NCI-H2171 (cell line): Measurements from ENCODE around the gene CYB561D1.

Source experiments
- DNase-seq: peaks from one replicate; lab custom pipeline; 2025; lab: John Stamatoyannopoulos, UW

CYB561D1 gene

DNA sequence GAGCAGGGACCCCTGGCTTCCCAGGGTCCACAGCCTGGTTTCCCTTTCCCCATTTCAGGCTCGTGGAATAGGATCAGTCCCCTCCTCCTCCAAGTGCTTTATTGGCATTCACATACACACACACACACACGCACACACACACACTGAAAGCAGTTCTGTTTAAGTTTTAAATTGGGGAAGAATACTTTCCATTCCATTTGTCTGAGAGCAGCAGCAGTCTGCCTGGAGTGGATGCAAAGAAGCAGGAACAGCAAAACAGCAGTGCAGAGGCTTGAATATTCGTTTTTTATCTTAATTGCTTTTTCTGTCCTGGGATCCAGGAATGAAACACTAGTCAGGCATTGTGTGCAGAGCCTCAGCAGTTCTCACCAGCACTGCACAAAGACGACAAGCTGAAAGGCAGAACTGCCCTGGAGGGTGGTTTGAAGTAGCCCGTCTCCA, 7.1 kb downstream of the CYB561D1 start:
- no peak for DNase-seq

- DNase-seq: no peak
Observed at GRCh38 chr1:109501644-109502363, 7.9 kb downstream of the CYB561D1 start.

GRCh38 chr1:109502364-109502851, 8.5 kb downstream of the CYB561D1 start:
- no peak for DNase-seq

DNA sequence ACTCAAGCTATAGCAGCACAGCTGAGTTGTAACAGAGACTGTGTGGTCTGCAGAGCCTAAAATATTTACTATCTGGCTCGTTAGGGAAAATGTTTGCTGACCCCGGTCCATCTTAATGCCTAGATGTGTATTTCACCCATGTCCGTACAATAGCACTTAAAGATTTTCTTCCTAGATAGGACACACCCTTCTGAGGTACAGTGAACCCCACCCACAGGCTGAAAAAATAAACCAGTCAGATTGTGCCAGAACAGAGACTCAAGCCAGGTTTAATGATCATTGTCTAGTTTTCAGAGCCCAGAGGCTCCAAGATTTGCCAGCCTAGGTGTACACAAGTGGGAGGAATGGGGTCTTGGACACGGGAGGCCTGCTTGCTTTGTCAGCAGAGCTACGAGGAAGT, 10.0 kb downstream of the CYB561D1 start:
- no peak for DNase-seq

- DNase-seq: no peak
Observed at GRCh38 chr1:109504974-109505373, 11.1 kb downstream of the CYB561D1 start.

GRCh38 chr1:109508001-109508872, 14.3 kb downstream of the CYB561D1 start:
- DNase-seq: no peak

GRCh38 chr1:109508873-109509175, 14.9 kb downstream of the CYB561D1 start:
- no peak for DNase-seq

GRCh38 chr1:109509176-109510134, 15.6 kb downstream of the CYB561D1 start, which contains the start of gene AMIGO1:
Gene AMIGO1 (minus strand): TSS chr1:109509727. CDS start chr1:109508912, 815 bp downstream.
- peak; percentile 59 for DNase-seq

DNA sequence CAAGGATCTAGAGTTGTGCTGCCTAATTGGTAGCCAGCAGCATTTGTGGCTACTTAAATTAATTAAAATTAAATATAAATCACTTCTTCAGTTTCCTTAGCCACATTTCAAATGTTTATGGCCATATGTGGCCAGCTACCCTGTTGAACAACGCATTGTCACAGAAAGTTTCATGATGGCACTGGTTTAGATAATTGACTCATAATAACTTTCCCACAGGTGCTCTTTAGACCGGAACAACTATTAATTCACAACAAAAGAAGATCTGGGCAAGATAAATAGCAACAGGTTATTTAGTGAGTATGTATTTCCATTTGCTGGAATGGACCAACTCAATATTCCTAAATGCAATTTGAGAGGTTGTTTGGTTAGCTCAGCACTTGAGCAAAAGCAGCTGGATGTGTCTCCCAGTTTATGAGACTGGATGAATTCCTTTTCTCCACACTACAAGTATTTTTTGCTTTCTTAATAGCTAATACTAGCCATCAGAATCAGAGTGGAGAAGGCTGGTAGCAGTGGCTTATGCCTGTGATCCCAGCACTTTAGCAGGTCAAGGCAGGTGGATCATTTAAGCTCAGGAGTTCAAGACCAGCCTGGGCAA, 19.3 kb downstream of the CYB561D1 start:
- no peak for DNase-seq

- DNase-seq: no peak
Observed at GRCh38 chr1:109514846-109515245, 21.0 kb downstream of the CYB561D1 start.

DNA sequence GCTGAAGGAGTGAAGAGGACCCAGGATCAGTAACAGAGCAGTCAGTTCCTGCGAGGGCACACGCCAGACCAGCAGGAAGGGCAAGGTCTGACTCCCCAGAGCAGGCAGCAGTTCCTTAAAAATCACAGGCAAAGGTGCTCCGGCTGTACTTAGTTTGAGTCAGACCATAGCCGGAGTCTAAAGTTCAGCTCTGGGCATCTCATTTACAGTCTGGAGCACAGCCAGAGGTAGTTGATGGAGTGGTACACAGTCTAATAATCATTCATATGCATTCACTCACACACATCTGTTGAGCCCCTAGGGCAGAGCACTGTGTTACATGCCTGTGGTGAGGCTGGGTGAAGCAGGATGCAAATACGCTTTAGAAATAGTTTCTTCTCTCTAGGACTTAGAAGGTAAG, 23.0 kb downstream of the CYB561D1 start:
- no peak for DNase-seq

DNA sequence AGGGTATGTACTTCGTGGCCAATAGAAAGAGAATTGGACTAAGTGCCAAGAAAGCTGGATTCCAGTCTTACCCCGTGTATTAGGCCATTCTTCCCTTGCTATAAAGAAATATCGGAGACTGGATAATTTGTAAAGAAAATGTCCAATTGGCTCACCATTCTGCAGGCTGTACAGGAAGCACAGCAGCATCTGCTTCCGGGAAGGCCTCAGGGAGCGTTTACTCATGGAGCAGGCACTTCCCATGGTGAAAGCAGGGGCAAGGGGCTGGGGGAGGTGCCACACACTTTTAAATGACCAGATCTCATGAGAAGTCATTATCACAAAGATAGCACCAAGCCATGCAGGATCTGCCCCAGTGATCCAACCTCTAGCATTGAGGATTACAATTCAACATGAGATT, 23.4 kb downstream of the CYB561D1 start:
- DNase-seq: no peak

- DNase-seq: no peak
Observed at GRCh38 chr1:109521002-109521951, 27.4 kb downstream of the CYB561D1 start.

DNA sequence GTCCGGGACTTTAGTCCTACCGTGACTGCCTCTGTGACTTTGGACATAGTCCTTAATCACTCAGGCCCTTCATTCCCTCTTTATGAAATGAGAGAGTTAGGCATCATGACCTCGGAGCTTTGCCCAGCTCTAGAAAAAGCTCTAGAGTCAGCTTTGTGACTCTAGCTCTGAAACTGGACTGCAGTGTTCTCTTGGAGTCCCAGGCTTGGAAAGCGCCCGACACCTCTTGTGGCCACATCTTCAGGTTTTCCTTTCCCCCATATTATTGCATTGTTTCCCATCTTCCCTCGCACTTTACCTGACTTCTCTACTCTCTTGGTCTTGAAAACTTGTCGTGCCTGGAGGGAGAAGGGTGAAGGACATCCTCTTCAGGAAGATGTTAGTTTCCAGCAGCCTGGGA, 28.1 kb downstream of the CYB561D1 start:
- DNase-seq: no peak

DNA sequence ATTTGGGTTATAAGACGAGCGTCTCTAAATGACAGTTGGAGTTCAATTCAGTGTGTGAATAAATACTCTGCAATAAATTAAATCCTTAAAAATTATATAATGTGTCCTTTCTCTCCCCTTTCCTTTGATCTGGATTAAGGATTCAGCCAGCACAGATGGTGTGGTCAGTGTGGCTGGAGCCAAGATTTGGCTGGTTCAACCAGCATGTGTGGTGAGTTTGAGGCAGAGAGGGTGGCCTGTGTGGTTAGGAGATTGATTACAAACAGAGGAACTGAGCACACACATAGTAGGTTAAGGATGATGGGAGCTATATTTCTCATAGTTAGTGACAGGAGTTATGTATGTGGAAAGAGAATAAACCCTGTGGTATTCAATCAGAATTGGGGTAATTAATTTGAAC, 29.8 kb downstream of the CYB561D1 start:
- DNase-seq: no peak

GRCh38 chr1:109527098-109527811, 33.4 kb downstream of the CYB561D1 start:
- DNase-seq: no peak

DNA sequence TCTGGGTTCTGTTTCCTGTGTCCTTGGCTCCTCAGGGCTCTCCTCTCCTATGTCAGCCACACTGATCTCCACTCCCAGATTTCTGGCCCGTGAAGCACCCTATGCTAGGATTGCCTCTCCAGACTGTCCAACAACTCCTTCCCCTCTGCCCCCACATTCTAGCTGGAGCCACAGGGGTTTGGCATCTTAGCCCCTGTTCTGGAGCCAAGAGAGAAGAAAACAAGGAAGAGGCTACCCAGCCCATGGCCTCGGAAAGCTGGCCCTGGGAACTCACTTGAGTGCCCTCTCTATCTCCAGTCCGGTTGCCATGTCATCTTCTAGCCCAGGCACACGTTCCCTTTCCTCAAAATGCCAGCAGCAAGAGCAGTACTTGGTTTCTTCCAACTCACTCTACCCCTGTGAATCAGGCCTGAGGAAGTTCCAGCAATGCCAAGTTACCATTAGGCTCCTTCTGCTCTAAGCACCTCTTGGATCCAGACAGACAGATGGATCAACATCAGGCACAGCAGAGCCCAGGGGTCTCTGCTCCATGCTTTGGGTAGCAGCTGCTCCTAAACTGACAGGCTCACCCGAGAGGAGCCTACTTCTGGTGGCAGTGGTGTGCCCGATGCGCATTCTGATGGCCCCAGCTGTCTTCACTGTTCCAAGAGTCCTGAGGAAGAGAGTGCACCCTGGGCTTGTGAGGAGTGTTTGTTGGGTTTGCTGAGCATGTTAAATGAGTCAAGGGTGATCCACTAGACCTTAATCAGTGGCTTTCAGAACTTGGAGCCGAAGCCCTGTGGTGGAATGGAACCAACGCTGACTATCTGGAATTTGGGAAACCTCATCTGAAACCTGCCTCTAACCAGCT, 34.2 kb downstream of the CYB561D1 start:
- DNase-seq: peak; percentile 25

DNA sequence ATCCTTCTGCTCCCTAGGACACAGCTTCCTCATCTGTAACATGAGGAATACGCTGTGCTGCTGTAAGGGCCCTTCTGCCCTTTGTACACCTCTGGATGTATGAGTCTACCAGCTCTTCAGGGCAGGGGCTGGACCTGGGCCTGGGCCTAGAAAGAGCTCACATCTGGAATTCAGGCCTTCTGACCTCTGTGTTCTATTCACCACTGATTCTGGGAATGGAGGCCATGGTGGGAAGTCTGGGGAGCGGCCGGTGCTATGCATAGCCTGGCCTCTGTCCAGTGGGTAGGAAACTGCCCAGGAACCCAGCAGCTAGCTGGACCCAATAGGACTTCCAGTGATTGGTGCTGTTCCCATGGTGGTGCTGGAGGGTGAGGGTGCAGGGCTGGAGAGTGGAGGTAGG, 34.8 kb downstream of the CYB561D1 start:
- no peak for DNase-seq
